Inflammatory macrophage treated with lipopolysaccharide for 4 hours (primary cell): ENCODE data around the gene RGS14.

Experiments used
- DNase-seq: peaks from one replicate; pipeline ENCODE4 v3.0.0-alpha.2; 2020

The RGS14 gene

GRCh38 chr5:177384134-177384533 is 26.4 kb downstream of the RGS14 start, which contains the start of gene SLC34A1:
TSS of gene SLC34A1 (plus strand) at chr5:177384434. CDS start at chr5:177385742, 1,308 bp downstream.
- DNase-seq, result no peak

GRCh38 chr5:177385720-177386119 is 28.0 kb downstream of the RGS14 start:
- DNase-seq, result no peak

GRCh38 chr5:177386542-177386941 is 28.8 kb downstream of the RGS14 start:
- DNase-seq, result no peak

- DNase-seq, result no peak
These were observed 29.7 kb downstream of the RGS14 start for GRCh38 chr5:177387405-177387804.

GRCh38 chr5:177388521-177389052 is 30.9 kb downstream of the RGS14 start:
- no peak for DNase-seq

- DNase-seq, result peak; percentile 90
These were observed 31.8 kb downstream of the RGS14 start for GRCh38 chr5:177389241-177390169.

- peak; percentile 73 for DNase-seq
These were observed 32.9 kb downstream of the RGS14 start for GRCh38 chr5:177390363-177391300.

- no peak for DNase-seq
These were observed 35.0 kb downstream of the RGS14 start for GRCh38 chr5:177392765-177393164.

- DNase-seq, result peak; percentile 15
These were observed 35.6 kb downstream of the RGS14 start for GRCh38 chr5:177393206-177393765.

- no peak for DNase-seq
These were observed 36.3 kb downstream of the RGS14 start for GRCh38 chr5:177393990-177394389.

- DNase-seq, result no peak
These were observed 38.4 kb downstream of the RGS14 start for GRCh38 chr5:177396078-177396477.

GRCh38 chr5:177396807-177397206 is 39.1 kb downstream of the RGS14 start:
- no peak for DNase-seq

- no peak for DNase-seq
These were observed 40.2 kb downstream of the RGS14 start for GRCh38 chr5:177397875-177398390.

GRCh38 chr5:177399997-177400868 is 42.5 kb downstream of the RGS14 start, which contains the start of gene PFN3:
TSS of gene PFN3 (minus strand) at chr5:177400661. CDS start at chr5:177400576, 85 bp downstream.
- DNase-seq, result no peak

GRCh38 chr5:177402271-177403043 is 44.7 kb downstream of the RGS14 start:
- peak; percentile 38 for DNase-seq

- DNase-seq, result no peak
These were observed 45.5 kb downstream of the RGS14 start for GRCh38 chr5:177403102-177403791.

- DNase-seq, result peak; percentile 85
These were observed 46.3 kb downstream of the RGS14 start for GRCh38 chr5:177403792-177404640.

- no peak for DNase-seq
These were observed 47.0 kb downstream of the RGS14 start for GRCh38 chr5:177404641-177405179.

- no peak for DNase-seq
These were observed 47.6 kb downstream of the RGS14 start for GRCh38 chr5:177405312-177405711.
